SK-N-MC (cell line): Measurements from ENCODE around the gene TMCC2.

Experiments
- EZH2 ChIP-seq: fragments of 200-600 bp; sonication (generic); IDR thresholded peaks from one replicate; pipeline ENCODE4 v1.6.1; 2017; ENCODE audit warnings: antibody characterized with exemption
- FOXP2 ChIP-seq: optimal IDR thresholded peaks from 2 replicates; pipeline ENCODE3; 2011; ENCODE audit warnings: mild to moderate bottlenecking, moderate library complexity; ENCODE audit not compliant: insufficient read depth; ENCODE audit errors: extremely low read length, control extremely low read depth
- POLR2AphosphoS5 ChIP-seq: IDR thresholded peaks from 2 replicates; pipeline ENCODE4 v1.6.1; 2012; ENCODE audit warnings: mild to moderate bottlenecking, low read depth, low read length, borderline replicate concordance

DNA sequence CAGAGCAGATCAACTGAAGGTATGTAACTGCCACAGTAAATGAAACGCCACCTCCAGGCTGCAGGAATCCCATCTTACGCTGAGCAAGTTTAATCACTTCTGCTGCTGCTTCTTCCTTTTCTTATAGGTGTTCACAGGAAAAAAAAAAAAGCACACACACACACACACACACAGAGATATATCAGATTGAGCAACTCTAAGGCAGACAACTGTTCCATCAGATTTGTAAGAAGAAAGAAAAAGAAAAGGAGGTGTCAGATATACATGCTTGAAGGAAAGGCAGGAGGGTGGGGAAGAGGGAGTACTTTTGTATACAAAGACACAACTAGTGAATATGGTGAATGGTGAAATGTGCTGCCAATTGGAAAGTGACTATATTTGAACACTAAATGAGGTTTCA, 44.8 kb upstream of the TMCC2 start:
- TF ChIP-seq EZH2 (no peak), POLR2AphosphoS5 (no peak), FOXP2 (no peak)
